ENCODE measurements around the gene CAMK2B. TPM values are rescaled to one million over a fixed set of nuclear protein-coding genes. Genes with fewer than 3 reads are reported as not detected.

The CAMK2B gene
- total RNA-seq: 0.26 and 0.63 TPM in 2 replicates

GRCh38 chr7:44325201-44325671 lies at the start of gene CAMK2B:
Gene CAMK2B, minus strand, starts transcription at chr7:44325594. Its CDS starts 173 bp downstream, at chr7:44325421.

GRCh38 chr7:44200699-44201461 lies 124.5 kb downstream of the CAMK2B start, which contains the start of gene YKT6:
Gene YKT6, plus strand, starts transcription at chr7:44200978. Its CDS starts 158 bp downstream, at chr7:44201136.

GRCh38 chr7:44189286-44189992 lies 136.0 kb downstream of the CAMK2B start, which contains the start of gene GCK:
Gene GCK, minus strand, starts transcription at chr7:44189439. Its CDS starts 486 bp downstream, at chr7:44188953.

Other genes starting within 250 kb of the CAMK2B start
- 16.6 and 18.7 TPM in 2 replicates for gene POLM, start 243.1 kb downstream of the CAMK2B start, total RNA-seq
- gene AEBP1, start 221.2 kb downstream of the CAMK2B start, total RNA-seq: 241 and 333 TPM in 2 replicates
- 91.0 and 92.2 TPM in 2 replicates for gene POLD2, start 202.0 kb downstream of the CAMK2B start, total RNA-seq
- gene MYL7, start 184.3 kb downstream of the CAMK2B start, total RNA-seq: not detected in 2 replicates
- gene GCK, start 136.2 kb downstream of the CAMK2B start, total RNA-seq: 1.0 and 1.4 TPM in 2 replicates
- 99.3 and 123 TPM in 2 replicates for gene YKT6, start 124.6 kb downstream of the CAMK2B start, total RNA-seq
- 113 and 176 TPM in 2 replicates for gene NUDCD3, start 165.1 kb upstream of the CAMK2B start, total RNA-seq
- 0.07 and 0.13 TPM in 2 replicates for gene NPC1L1, start 215.7 kb upstream of the CAMK2B start, total RNA-seq
- 41.9 and 47.3 TPM in 2 replicates for gene DDX56, start 248.3 kb upstream of the CAMK2B start, total RNA-seq

Data from smooth muscle cell of the pulmonary artery (primary cell).